ENCODE data around the gene EP400.
"Not testable (repeated sequence)": the region's sequence is repeated elsewhere in the genome, so short reads cannot be mapped to it uniquely, and the experiment has no call there.

Gene EP400

GRCh38 chr12:132043770-132044467 is 94.2 kb downstream of the EP400 start:
- ChIA-PET CTCF (interaction anchor here (1.5 kb wide), 1 partner anchor 12 kb away, joined by 3 read pairs; no protein-coding TSS in a partner anchor), POLR2A (no interaction called here)
- H3K4me3 ChIP-seq (ENCODE audit: low read depth, low read length): no peak overlapping the region
- no peak for DNase-seq (ENCODE audit: low read depth, low spot score)
- no peak for TF ChIP-seq CTCF (IDR thresholded peaks at IDR 0.05; ENCODE audit: insufficient read depth, low read length, missing control alignments)

- TF ChIP-seq CTCF (IDR thresholded peaks at IDR 0.05; ENCODE audit: insufficient read depth, low read length, missing control alignments): no peak
- POLR2A ChIA-PET: no interaction called here
- DNase-seq (ENCODE audit: low read depth, low spot score): no peak
- CTCF ChIA-PET: interaction anchor here (1.5 kb wide), 1 partner anchor 11 kb away, joined by 3 read pairs; no protein-coding TSS in a partner anchor
- H3K4me3 ChIP-seq (ENCODE audit: low read depth, low read length): no peak overlapping the region
These were observed 95.1 kb downstream of the EP400 start for GRCh38 chr12:132044661-132045412.

GRCh38 chr12:132045751-132046150 is 96.0 kb downstream of the EP400 start:
- H3K4me3 ChIP-seq (ENCODE audit: low read depth, low read length): no peak overlapping the region
- no peak for TF ChIP-seq CTCF (IDR thresholded peaks at IDR 0.05; ENCODE audit: insufficient read depth, low read length, missing control alignments)
- POLR2A ChIA-PET: no interaction called here
- DNase-seq (ENCODE audit: low read depth, low spot score): no peak
- CTCF ChIA-PET: interaction anchor here (1.6 kb wide), 1 partner anchor 17 kb away, joined by 4 read pairs; no protein-coding TSS in a partner anchor

GRCh38 chr12:132046561-132046960 is 96.8 kb downstream of the EP400 start:
- CTCF ChIA-PET: interaction anchor here (1.6 kb wide), 1 partner anchor 16 kb away, joined by 4 read pairs; no protein-coding TSS in a partner anchor
- DNase-seq (ENCODE audit: low read depth, low spot score): peak; percentile 47
- no peak for TF ChIP-seq CTCF (IDR thresholded peaks at IDR 0.05; ENCODE audit: insufficient read depth, low read length, missing control alignments)
- no peak overlapping the region for H3K4me3 ChIP-seq (ENCODE audit: low read depth, low read length)
- POLR2A ChIA-PET: no interaction called here

GRCh38 chr12:132047630-132048029 is 97.9 kb downstream of the EP400 start:
- CTCF ChIA-PET: interaction anchor here (0.9 kb wide), 1 partner anchor 39 kb away, joined by 3 read pairs; no protein-coding TSS in a partner anchor

GRCh38 chr12:132049442-132049841 is 99.7 kb downstream of the EP400 start:
- CTCF ChIA-PET: no interaction called here
- no peak for TF ChIP-seq CTCF (IDR thresholded peaks at IDR 0.05; ENCODE audit: insufficient read depth, low read length, missing control alignments)
- POLR2A ChIA-PET: no interaction called here
- H3K4me3 ChIP-seq (ENCODE audit: low read depth, low read length): no peak overlapping the region
- DNase-seq (ENCODE audit: low read depth, low spot score): no peak

More at GRCh38 chr12:132047630-132048029, 97.9 kb downstream of the EP400 start:
- H3K4me3 ChIP-seq (ENCODE audit: low read depth, low read length); DNase-seq (ENCODE audit: low read depth, low spot score); POLR2A ChIA-PET: not testable (repeated sequence)
